H9 (cell line): ENCODE results near the gene PROCR. TPM values are rescaled to one million over a fixed set of nuclear protein-coding genes. Genes with fewer than 3 reads are reported as not detected.

Source experiments
- DNase-seq: peaks from one replicate; pipeline ENCODE4 v3.0.0-alpha.2; 2017
- H2AFZ ChIP-seq: one replicate; pipeline ENCODE4 v1.6.1; 2013; ENCODE audit warnings: mild to moderate bottlenecking, low read length, control low read depth, moderate library complexity
- H2AK5ac ChIP-seq: 2 replicates; pipeline ENCODE4 v1.6.1; 2013; ENCODE audit warnings: low read length, control low read depth, mixed read lengths; ENCODE audit not compliant: insufficient read length
- H2BK120ac ChIP-seq: one replicate; pipeline ENCODE4 v1.6.1; 2013; ENCODE audit warnings: low read depth, mild to moderate bottlenecking, low read length, control low read depth, inconsistent platforms; ENCODE audit not compliant: poor library complexity, severe bottlenecking
- H2BK12ac ChIP-seq: 2 replicates; pipeline ENCODE4 v1.6.1; 2013; ENCODE audit warnings: low read length, control low read depth, mixed read lengths, low read depth; ENCODE audit not compliant: insufficient read length
- H2BK15ac ChIP-seq: 2 replicates; pipeline ENCODE4 v1.6.1; 2013; ENCODE audit warnings: low read depth, low read length, control low read depth
- H2BK20ac ChIP-seq: one replicate; pipeline ENCODE4 v1.6.1; 2013; ENCODE audit warnings: low read depth, mild to moderate bottlenecking, low read length, control low read depth, inconsistent platforms; ENCODE audit not compliant: poor library complexity, severe bottlenecking
- H2BK5ac ChIP-seq: 2 replicates; pipeline ENCODE4 v1.6.1; 2013; ENCODE audit warnings: low read length, control low read depth, mixed read lengths; ENCODE audit not compliant: insufficient read length
- H3K14ac ChIP-seq: 2 replicates; pipeline ENCODE4 v1.6.1; 2013; ENCODE audit warnings: low read length, control low read depth; ENCODE audit not compliant: insufficient read depth
- H3K18ac ChIP-seq: 2 replicates; pipeline ENCODE4 v1.6.1; 2013; ENCODE audit warnings: low read depth, mild to moderate bottlenecking, mixed read lengths, low read length, control low read depth; ENCODE audit not compliant: insufficient read length
- H3K23ac ChIP-seq: 2 replicates; pipeline ENCODE4 v1.6.1; 2013; ENCODE audit warnings: low read length, control low read depth, mixed read lengths, low read depth; ENCODE audit not compliant: insufficient read length
- H3K23me2 ChIP-seq: 2 replicates; pipeline ENCODE4 v1.6.1; 2013; ENCODE audit warnings: low read depth, mild to moderate bottlenecking, mixed read lengths, low read length, control low read depth; ENCODE audit not compliant: insufficient read length, poor library complexity, severe bottlenecking
- H3K27ac ChIP-seq: 2 replicates; pipeline ENCODE4 v1.5.1; 2013; ENCODE audit warnings: low read length, control low read depth, mixed read lengths, low read depth; ENCODE audit not compliant: insufficient read length
- H3K27me3 ChIP-seq: 2 replicates; pipeline ENCODE4 v1.6.1; 2013; ENCODE audit warnings: low read length, control low read depth, inconsistent platforms; ENCODE audit not compliant: insufficient read depth
- H3K4ac ChIP-seq: 2 replicates; pipeline ENCODE4 v1.6.1; 2013; ENCODE audit warnings: low read depth, mild to moderate bottlenecking, control low read depth, inconsistent platforms, low read length, moderate library complexity
- H3K4me1 ChIP-seq: 2 replicates; pipeline ENCODE4 v1.6.1; 2013; ENCODE audit warnings: low read length, control low read depth, inconsistent platforms; ENCODE audit not compliant: insufficient read depth
- H3K4me2 ChIP-seq: 2 replicates; pipeline ENCODE4 v1.6.1; 2013; ENCODE audit warnings: low read length, control low read depth, mixed read lengths; ENCODE audit not compliant: insufficient read length, insufficient read depth
- H3K56ac ChIP-seq: 2 replicates; pipeline ENCODE4 v1.6.1; 2013; ENCODE audit warnings: low read depth, mild to moderate bottlenecking, mixed read lengths, low read length, control low read depth; ENCODE audit not compliant: insufficient read length
- H3K79me1 ChIP-seq: 2 replicates; pipeline ENCODE4 v1.6.1; 2013; ENCODE audit warnings: low read depth, mild to moderate bottlenecking, moderate library complexity, low read length, control low read depth, inconsistent platforms; ENCODE audit not compliant: insufficient read depth, poor library complexity, severe bottlenecking
- H3K79me2 ChIP-seq: 2 replicates; pipeline ENCODE4 v1.6.1; 2013; ENCODE audit warnings: low read length, control low read depth, inconsistent platforms; ENCODE audit not compliant: insufficient read depth
- H3K9ac ChIP-seq: 2 replicates; pipeline ENCODE4 v1.6.1; 2013; ENCODE audit warnings: low read length, control low read depth, mixed read lengths; ENCODE audit not compliant: insufficient read length; ENCODE audit errors: extremely low read depth
- H3K9me3 ChIP-seq: one replicate; pipeline ENCODE4 v1.6.1; 2013; ENCODE audit warnings: low read depth, low read length, inconsistent platforms; ENCODE audit not compliant: control insufficient read depth
- H3T11ph ChIP-seq: one replicate; pipeline ENCODE4 v1.6.1; 2013; ENCODE audit warnings: mild to moderate bottlenecking, low read length, control low read depth, inconsistent platforms
- H4K20me1 ChIP-seq: one replicate; pipeline ENCODE4 v1.6.1; 2013; ENCODE audit not compliant: control insufficient read depth, insufficient read length, insufficient read depth
- H4K5ac ChIP-seq: 2 replicates; pipeline ENCODE4 v1.6.1; 2013; ENCODE audit warnings: low read depth, mild to moderate bottlenecking, mixed read lengths, low read length, control low read depth; ENCODE audit not compliant: insufficient read length
- H4K8ac ChIP-seq: replicated peaks from 2 replicates; pipeline ENCODE4 v1.6.1; 2013; ENCODE audit warnings: low read length, control low read depth, mixed read lengths, low read depth; ENCODE audit not compliant: insufficient read length
- H4K91ac ChIP-seq: 2 replicates; pipeline ENCODE4 v1.6.1; 2013; ENCODE audit warnings: low read depth, mild to moderate bottlenecking, moderate library complexity, mixed read lengths, low read length, control low read depth; ENCODE audit not compliant: insufficient read length
- H3K27ac Mint-ChIP-seq, 3 experiments: 2 replicates in 2 of 3; 3 replicates in 1 of 3; pipeline ENCODE4 v1.8.0; 2020 to 2021; ENCODE audit warnings: mixed read lengths in 3 of 3, mild to moderate bottlenecking in 1 of 3, moderate library complexity in 1 of 3
- H3K27me3 Mint-ChIP-seq: 2 replicates; pipeline ENCODE4 v1.8.0; 2021; ENCODE audit warnings: low read depth, mild to moderate bottlenecking, moderate library complexity, mixed read lengths
- H3K36me3 Mint-ChIP-seq, 3 experiments: 2 replicates in 2 of 3; 3 replicates in 1 of 3; pipeline ENCODE4 v1.8.0; 2020 to 2021; ENCODE audit warnings: low read depth in 3 of 3, mixed read lengths in 3 of 3; ENCODE audit not compliant: insufficient read depth in 1 of 3
- H3K4me1 Mint-ChIP-seq, 2 experiments: 2 replicates each; pipeline ENCODE4 v1.8.0; 2020; ENCODE audit warnings: mixed read lengths in 2 of 2
- H3K4me3 Mint-ChIP-seq, 2 experiments: 2 replicates in 1 of 2; 3 replicates in 1 of 2; pipeline ENCODE4 v1.8.0; 2020 to 2021; ENCODE audit warnings: mild to moderate bottlenecking in 2 of 2, mixed read lengths in 2 of 2, moderate library complexity in 1 of 2
- H3K9me3 Mint-ChIP-seq, 2 experiments: 2 replicates in 1 of 2; 3 replicates in 1 of 2; pipeline ENCODE4 v1.8.0; 2020; ENCODE audit warnings: mild to moderate bottlenecking in 2 of 2, mixed read lengths in 2 of 2, moderate library complexity in 1 of 2
- CTCF ChIP-seq: fragments of 200-600 bp; sonication (generic); conservative IDR thresholded peaks from 3 replicates; pipeline ENCODE4 v1.8.0; 2021; ENCODE audit warnings: antibody characterized with exemption, mild to moderate bottlenecking
- WGBS: extraction: QIAGEN DNeasy Blood & Tissue Kit; methylation state at CpG from one replicate; pipeline ENCODE4 v1.1.7; 2013; ENCODE audit warnings: missing lambda C conversion rate, low lambda C conversion rate, mixed read lengths; ENCODE audit not compliant: insufficient read length; ENCODE audit errors: extremely low coverage; 5-methylcytosine and 5-hydroxymethylcytosine counted together
- total RNA-seq: library from RNA; stranded (reverse); gene quantifications from 2 replicates; pipeline ENCODE4 v1.2.1, GENCODE V29; 2021

PROCR gene
- total RNA-seq, 1 experiment from 2014 or later = 6.4 TPM

- Histone ChIP-seq H3K79me2 (no peaks in the 10 kb centered on the region), H3K79me1 (no peaks in the 10 kb centered on the region), H3K9me3 (no peaks in the 10 kb centered on the region), H4K91ac (no peak overlapping the region), H3K4me2 (no peak overlapping the region), H4K20me1 (no peaks in the 10 kb centered on the region), H3T11ph (no peak overlapping the region), H3K23me2 (no peaks in the 10 kb centered on the region), H3K4ac (no peak overlapping the region), H3K18ac (no peak overlapping the region), H3K56ac (no peak overlapping the region), H2BK20ac (no peak overlapping the region), H2BK15ac (no peak overlapping the region), H2AFZ (no peak overlapping the region), H3K27ac (no peak overlapping the region), H3K9ac (no peak overlapping the region), H4K5ac (no peak overlapping the region), H2AK5ac (no peak overlapping the region), H2BK5ac (no peak overlapping the region), H3K27me3 (no peaks in the 10 kb centered on the region), H3K14ac (no peak overlapping the region), H2BK12ac (no peak overlapping the region), H4K8ac (no peak overlapping the region), H3K23ac (no peak overlapping the region), H2BK120ac (no peak overlapping the region), H3K4me1 (no peaks in the 10 kb centered on the region)
- Mint-ChIP-seq H3K9me3 (no peaks in the 10 kb centered on the region), H3K4me3 (no peak overlapping the region), H3K27ac (peak overlapping the region in 1 of 3 experiments; percentile 63; a peak in 1 of 7 replicates), H3K27me3 (no peaks in the 10 kb centered on the region), H3K36me3 (peaks cover 4 to 69% (median 55%) of the 10 kb centered on the region in 3 experiments; a peak in 6 of 7 replicates), H3K4me1 (peaks cover 5 to 7% of the 10 kb centered on the region in 2 experiments; a peak in 3 of 4 replicates)
- WGBS = no CpG with 5 or more reads among the region's 4 CpGs
- no peak for DNase-seq
- no peak for TF ChIP-seq CTCF
Measured at GRCh38 chr20:35131934-35132333, 39.9 kb upstream of the PROCR start.
